PFSK-1 (cell line): ENCODE measurements around the gene ARID3A.

Source experiments
- FOXP2 ChIP-seq: optimal IDR thresholded peaks from 2 replicates; pipeline ENCODE3; 2011; ENCODE audit warnings: borderline replicate concordance, control low read depth, inconsistent platforms; ENCODE audit not compliant: insufficient read depth; ENCODE audit errors: extremely low read length, extremely low read depth
- POLR2AphosphoS5 ChIP-seq: IDR thresholded peaks from 2 replicates; pipeline ENCODE4 v1.6.1; 2012; ENCODE audit warnings: low read depth, mild to moderate bottlenecking, control low read depth, low read length, moderate library complexity
- REST ChIP-seq, 2 experiments: IDR thresholded peaks; 2 replicates each; pipeline versions ENCODE4 v1.6.1 to v1.8.0; 2011 to 2012; ENCODE audit warnings: low read depth in 2 of 2, low read length in 2 of 2, control low read depth in 1 of 2, inconsistent platforms in 1 of 2, mild to moderate bottlenecking in 1 of 2, moderate library complexity in 1 of 2; ENCODE audit not compliant: insufficient read depth in 1 of 2
- TAF1 ChIP-seq: IDR thresholded peaks from 2 replicates; pipeline ENCODE4 v1.6.1; 2012; ENCODE audit warnings: low read length, control low read depth, borderline replicate concordance; ENCODE audit not compliant: insufficient read depth

GRCh38 chr19:945401-946252 is 19.8 kb downstream of the ARID3A start:
- TF ChIP-seq TAF1 (no peak), POLR2AphosphoS5 (no peak), REST (IDR thresholded peaks at IDR 0.05; ENCODE audit: insufficient read depth in 1 of 2, low read depth in 2 of 2, low read length in 2 of 2) (no peak), FOXP2 (no peak)
